C4-2B (cell line): ENCODE results near the gene CMC2.

Experiments
- H3K27ac ChIP-seq: fragments of 450-650 bp; 2 replicates; pipeline ENCODE4 v1.5.1; 2017
- ZFX ChIP-seq: fragments of 450-650 bp; IDR thresholded peaks from 2 replicates; pipeline ENCODE4 v1.6.1; 2017
- TF ChIP-seq, protein P1 (sequence below): fragments of 450-650 bp; conservative IDR thresholded peaks from 2 replicates; pipeline ENCODE4 v1.5.1; 2017; ENCODE audit warnings: mild to moderate bottlenecking

Gene CMC2

DNA sequence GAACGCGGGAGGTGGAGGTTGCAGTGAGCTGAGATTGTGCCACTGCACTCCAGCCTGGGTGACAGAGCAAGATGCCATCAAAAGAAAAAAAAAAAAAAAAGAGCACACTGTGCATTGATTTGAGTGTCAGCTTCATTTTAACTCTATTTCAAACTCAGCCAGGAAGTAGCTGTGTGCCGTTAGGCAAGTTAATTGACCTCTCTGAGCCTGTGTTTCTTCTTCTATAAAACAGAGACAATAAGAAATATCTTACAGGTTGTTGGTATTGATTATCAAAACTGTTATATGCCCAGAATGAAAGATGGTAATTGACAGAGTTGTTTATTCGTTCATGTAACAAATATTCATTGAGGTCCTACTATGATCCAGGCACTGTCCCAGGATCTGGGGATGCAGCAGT, 83.3 kb downstream of the CMC2 start:
- H3K27ac ChIP-seq, result no peak overlapping the region
- no peak for TF ChIP-seq ZFX
- TF ChIP-seq, protein P1, sequence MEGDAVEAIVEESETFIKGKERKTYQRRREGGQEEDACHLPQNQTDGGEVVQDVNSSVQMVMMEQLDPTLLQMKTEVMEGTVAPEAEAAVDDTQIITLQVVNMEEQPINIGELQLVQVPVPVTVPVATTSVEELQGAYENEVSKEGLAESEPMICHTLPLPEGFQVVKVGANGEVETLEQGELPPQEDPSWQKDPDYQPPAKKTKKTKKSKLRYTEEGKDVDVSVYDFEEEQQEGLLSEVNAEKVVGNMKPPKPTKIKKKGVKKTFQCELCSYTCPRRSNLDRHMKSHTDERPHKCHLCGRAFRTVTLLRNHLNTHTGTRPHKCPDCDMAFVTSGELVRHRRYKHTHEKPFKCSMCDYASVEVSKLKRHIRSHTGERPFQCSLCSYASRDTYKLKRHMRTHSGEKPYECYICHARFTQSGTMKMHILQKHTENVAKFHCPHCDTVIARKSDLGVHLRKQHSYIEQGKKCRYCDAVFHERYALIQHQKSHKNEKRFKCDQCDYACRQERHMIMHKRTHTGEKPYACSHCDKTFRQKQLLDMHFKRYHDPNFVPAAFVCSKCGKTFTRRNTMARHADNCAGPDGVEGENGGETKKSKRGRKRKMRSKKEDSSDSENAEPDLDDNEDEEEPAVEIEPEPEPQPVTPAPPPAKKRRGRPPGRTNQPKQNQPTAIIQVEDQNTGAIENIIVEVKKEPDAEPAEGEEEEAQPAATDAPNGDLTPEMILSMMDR, result no peak
